HepG2 (cell line): ENCODE data around the gene SYN1. TPM values are rescaled to one million over a fixed set of nuclear protein-coding genes. Genes with fewer than 3 reads are reported as not detected.

Experiments
- ATAC-seq: fragments of 200-7000 bp; cut with Tn5 transposase; 3 replicates; pipeline ENCODE4 v1.9.1; 2020; ENCODE audit warnings: mild to moderate bottlenecking, moderate library complexity
- BruUV-seq: library from RNA; stranded (reverse); fragments of 400-500 nt; replicated peaks from 2 replicates; lab custom pipeline; 2021; lab: Mats Ljungman, UMichigan
- CTCF ChIA-PET: fragments of 300-600 bp; formaldehyde crosslinking; extraction: SDS; loops from one replicate; lab custom pipeline; 2021; ENCODE audit warnings: low total read pairs, inconsistent platforms, low intra/inter-chr PET ratio; lab: Yijun Ruan, JAX
- POLR2A ChIA-PET: fragments of 350-600 bp; sonication (Branson Sonifier 250); formaldehyde crosslinking; loops from one replicate; lab custom pipeline; 2020; ENCODE audit warnings: antibody characterized with exemption, inconsistent platforms; lab: Yijun Ruan, JAX
- DNase-seq: peaks from one replicate; pipeline ENCODE4 v3.0.0-alpha.2; 2015; ENCODE audit warnings: low spot score
- FAIRE-seq: peaks from 3 replicates; lab custom pipeline; 2011; peaks lifted over from hg19 to GRCh38; lab: Jason Lieb, UNC
- H2AFZ ChIP-seq: one replicate; pipeline ENCODE4 v1.6.1; 2011; ENCODE audit warnings: low read length, inconsistent platforms
- H3K27ac ChIP-seq: fragments of 300-600 bp; 3 replicates; pipeline ENCODE4 v1.8.0; 2011; ENCODE audit warnings: mixed run types, mild to moderate bottlenecking, mixed read lengths, low read length, inconsistent platforms; ENCODE audit not compliant: insufficient read depth; ENCODE audit errors: extremely low read length
- H3K27me3 ChIP-seq, 2 experiments: fragments of 200-600 bp in 1 of 2; 2 replicates in 1 of 2; 3 replicates in 1 of 2; pipeline versions ENCODE4 v1.6.0 to v1.8.0; 2011; ENCODE audit warnings: low read length in 2 of 2, mild to moderate bottlenecking in 2 of 2, moderate library complexity in 2 of 2, inconsistent platforms in 1 of 2; ENCODE audit not compliant: insufficient read depth in 2 of 2, control insufficient read depth in 1 of 2
- H3K36me3 ChIP-seq, 2 experiments: fragments of 200-600 bp in 1 of 2; replicated peaks in 1 of 2; 2 replicates in 1 of 2; 3 replicates in 1 of 2; pipeline versions ENCODE4 v1.5.1 to v1.8.0; 2011; ENCODE audit warnings: low read length in 2 of 2, inconsistent platforms in 1 of 2; ENCODE audit not compliant: insufficient read depth in 2 of 2, control insufficient read depth in 1 of 2
- H3K4me1 ChIP-seq: 2 replicates; pipeline ENCODE4 v1.5.1; 2012; ENCODE audit warnings: low read length, inconsistent platforms; ENCODE audit not compliant: insufficient read depth
- H3K4me2 ChIP-seq: 2 replicates; pipeline ENCODE4 v1.6.0; 2011; ENCODE audit warnings: low read depth, low read length, inconsistent platforms
- H3K4me3 ChIP-seq, 3 experiments: fragments of 200-600 bp in 1 of 3; sonication (generic), shearing (Covaris generic) in 1 of 3; replicated peaks in 1 of 3; 2 replicates each; pipeline ENCODE4 v1.5.1; 2011 to 2016; ENCODE audit warnings: low read length in 3 of 3, inconsistent platforms in 2 of 3, low read depth in 2 of 3, mild to moderate bottlenecking in 2 of 3, control low read depth in 1 of 3, mixed read lengths in 1 of 3; ENCODE audit not compliant: insufficient read depth in 1 of 3
- H3K79me2 ChIP-seq: one replicate; pipeline ENCODE4 v1.6.1; 2011; ENCODE audit warnings: low read length, inconsistent platforms; ENCODE audit not compliant: insufficient read depth
- H3K9ac ChIP-seq: 2 replicates; pipeline ENCODE4 v1.6.0; 2011; ENCODE audit warnings: mild to moderate bottlenecking, low read depth, low read length, inconsistent platforms; ENCODE audit not compliant: insufficient read depth
- H3K9me3 ChIP-seq: 2 replicates; pipeline ENCODE4 v1.5.1; 2012; ENCODE audit warnings: mild to moderate bottlenecking, low read length
- H4K20me1 ChIP-seq: 2 replicates; pipeline ENCODE4 v1.6.0; 2011; ENCODE audit warnings: inconsistent platforms, mild to moderate bottlenecking, low read length, moderate library complexity; ENCODE audit not compliant: insufficient read depth
- ATF7-NPFF ChIP-seq: sonication (generic); formaldehyde crosslinking; IDR thresholded peaks from 2 replicates; pipeline ENCODE4 v1.8.1; 2023; ENCODE audit warnings: mild to moderate bottlenecking, low read depth, missing genetic modification reagents, moderate library complexity
- CSRNP1 ChIP-seq: sonication (generic); formaldehyde crosslinking; IDR thresholded peaks from 2 replicates; pipeline ENCODE4 v1.8.1; 2023; ENCODE audit warnings: mild to moderate bottlenecking, missing genetic modification reagents
- FLYWCH1 ChIP-seq: sonication (generic); formaldehyde crosslinking; IDR thresholded peaks from 2 replicates; pipeline ENCODE4 v1.8.1; 2023; ENCODE audit warnings: mild to moderate bottlenecking, missing genetic modification reagents
- KLF15 ChIP-seq: sonication (generic); formaldehyde crosslinking; IDR thresholded peaks from 2 replicates; pipeline ENCODE4 v1.8.1; 2023; ENCODE audit warnings: borderline replicate concordance, mild to moderate bottlenecking, inconsistent platforms, missing genetic modification reagents, mixed read lengths
- MTF1 ChIP-seq: sonication (generic); formaldehyde crosslinking; IDR thresholded peaks from 2 replicates; pipeline ENCODE4 v1.5.0; 2020; ENCODE audit warnings: missing genetic modification reagents
- ZNF672 ChIP-seq: sonication (generic); formaldehyde crosslinking; IDR thresholded peaks from 2 replicates; pipeline ENCODE4 v1.8.1; 2022; ENCODE audit warnings: missing genetic modification reagents
- WGBS: methylation state at CpG from one replicate; pipeline ENCODE4 v1.1.6; 2017; ENCODE audit warnings: low lambda C conversion rate; 5-methylcytosine and 5-hydroxymethylcytosine counted together
- in situ Hi-C: cut with HindIII; loops from 2 replicates; pipeline ENCODE4 v1.10.0; 2017; ENCODE audit warnings: low pct_unique_long_range_greater_than_20kb; ENCODE audit not compliant: extremely low pct_ligation_motif_present
- intact Hi-C: fragments of 100-400 bp; cut with micrococcal nuclease; formaldehyde crosslinking; loops from one replicate; pipeline ENCODE4 v1.10.0; 2022; ENCODE audit not compliant: unreplicated experiment
- polyA plus RNA-seq, 8 experiments: library from polyadenylated mRNA; depleted of rRNA in 3 of 8; stranded (reverse) in 7 of 8; unstranded in 1 of 8; fragments of >200 nt; fragmentation: Illumina TruSeq in 4 of 8; extraction: Trizol in 4 of 8; gene quantifications; 2 replicates each; pipeline versions ENCODE4 v1.2.1 to v1.2.3, GENCODE V29; 2011 to 2016; ENCODE audit warnings: low read depth in 4 of 8, missing spikeins in 1 of 8, mixed read lengths in 1 of 8; ENCODE audit not compliant: insufficient read depth in 1 of 8
- total RNA-seq, 5 experiments: library from RNA; depleted of rRNA; stranded (reverse); fragments of >200 nt; fragmentation: Illumina TruSeq; extraction: Trizol; gene quantifications; 2 replicates each; pipeline ENCODE4 v1.2.3, GENCODE V29; 2016; ENCODE audit warnings: low read depth in 1 of 5

The SYN1 gene
- total and polyA plus RNA-seq, 2 of the 13 experiments (the other 11 are each of a cell fraction or from before 2014, with no cell fraction given): not detected

- CTCF ChIA-PET: no interaction called here
- in situ Hi-C loops (no loop called here), intact Hi-C loops (no loop called here)
- TF ChIP-seq ATF7-NPFF: no peak
- no peak for TF ChIP-seq CSRNP1 (CRISPR knock-in tag)
- no peak for TF ChIP-seq ZNF672 (CRISPR knock-in tag)
- TF ChIP-seq KLF15 (CRISPR knock-in tag): no peak
- TF ChIP-seq FLYWCH1 (CRISPR knock-in tag): no peak
- TF ChIP-seq MTF1: no peak
- no peaks in the 10 kb centered on the region for H3K79me2 ChIP-seq
- H3K27me3 ChIP-seq: no peaks in the 10 kb centered on the region; a peak in 1 of 5 replicates
- H3K4me2 ChIP-seq: no peak overlapping the region
- WGBS: 80% methylated on average over 8 of the region's 8 CpGs
- no peak overlapping the region for H3K27ac ChIP-seq
- no TSS peak for BruUV-seq
- FAIRE-seq (no peak), DNase-seq (no peak), ATAC-seq (no peak)
- H2AFZ ChIP-seq: no peak overlapping the region
- no peak overlapping the region for H3K4me3 ChIP-seq
- peaks cover 18% of the 10 kb centered on the region for H3K4me1 ChIP-seq
- no peaks in the 10 kb centered on the region for H3K9me3 ChIP-seq
- H3K9ac ChIP-seq: no peak overlapping the region
- POLR2A ChIA-PET: interaction anchor here (0.6 kb wide), 1 partner anchor 323 kb away, joined by 3 read pairs; no protein-coding TSS in a partner anchor
- H3K36me3 ChIP-seq: no peaks in the 10 kb centered on the region
- H4K20me1 ChIP-seq: no peaks in the 10 kb centered on the region
These were observed 36.3 kb downstream of the SYN1 start for GRCh38 chrX:47583240-47583861.
